ENCODE results near the gene ITPRIPL1.

DNA sequence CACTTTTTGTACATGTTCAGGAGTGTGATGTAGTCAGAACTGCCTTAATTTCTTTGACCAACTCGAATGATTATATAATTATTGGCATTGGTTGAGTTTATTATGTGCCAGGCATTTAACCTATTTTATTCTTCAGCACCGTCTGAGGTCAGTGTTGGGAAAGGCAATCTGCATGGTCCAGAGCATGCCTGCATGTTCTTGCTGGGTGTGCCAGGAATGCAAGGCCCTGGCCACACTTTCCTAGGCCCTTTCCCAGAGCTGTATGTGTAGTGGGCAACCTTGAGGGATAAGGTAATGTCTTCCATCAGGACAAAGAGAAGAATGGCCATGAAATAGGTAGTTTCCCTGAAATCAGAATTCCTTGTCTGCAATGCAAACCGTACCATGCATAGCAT is 10.1 kb upstream of the ITPRIPL1 start:
- no peak for TF ChIP-seq POLR2AphosphoS5 (IDR thresholded peaks at IDR 0.05)
- TF ChIP-seq, protein P1, sequence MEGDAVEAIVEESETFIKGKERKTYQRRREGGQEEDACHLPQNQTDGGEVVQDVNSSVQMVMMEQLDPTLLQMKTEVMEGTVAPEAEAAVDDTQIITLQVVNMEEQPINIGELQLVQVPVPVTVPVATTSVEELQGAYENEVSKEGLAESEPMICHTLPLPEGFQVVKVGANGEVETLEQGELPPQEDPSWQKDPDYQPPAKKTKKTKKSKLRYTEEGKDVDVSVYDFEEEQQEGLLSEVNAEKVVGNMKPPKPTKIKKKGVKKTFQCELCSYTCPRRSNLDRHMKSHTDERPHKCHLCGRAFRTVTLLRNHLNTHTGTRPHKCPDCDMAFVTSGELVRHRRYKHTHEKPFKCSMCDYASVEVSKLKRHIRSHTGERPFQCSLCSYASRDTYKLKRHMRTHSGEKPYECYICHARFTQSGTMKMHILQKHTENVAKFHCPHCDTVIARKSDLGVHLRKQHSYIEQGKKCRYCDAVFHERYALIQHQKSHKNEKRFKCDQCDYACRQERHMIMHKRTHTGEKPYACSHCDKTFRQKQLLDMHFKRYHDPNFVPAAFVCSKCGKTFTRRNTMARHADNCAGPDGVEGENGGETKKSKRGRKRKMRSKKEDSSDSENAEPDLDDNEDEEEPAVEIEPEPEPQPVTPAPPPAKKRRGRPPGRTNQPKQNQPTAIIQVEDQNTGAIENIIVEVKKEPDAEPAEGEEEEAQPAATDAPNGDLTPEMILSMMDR (IDR thresholded peaks at IDR 0.05 in 8 of 11, conservative IDR thresholded peaks at IDR 0.05 in 3 of 11), result no peak
